HG02938 (cell line): Measurements from ENCODE around the gene CXCL1.

Source experiments
- ATAC-seq: cut with Tn5 transposase; IDR thresholded peaks from one replicate; pipeline ENCODE4 v1.9.1; 2021; ENCODE audit warnings: mild to moderate bottlenecking, moderate library complexity; ENCODE audit not compliant: unreplicated experiment

The CXCL1 gene

DNA sequence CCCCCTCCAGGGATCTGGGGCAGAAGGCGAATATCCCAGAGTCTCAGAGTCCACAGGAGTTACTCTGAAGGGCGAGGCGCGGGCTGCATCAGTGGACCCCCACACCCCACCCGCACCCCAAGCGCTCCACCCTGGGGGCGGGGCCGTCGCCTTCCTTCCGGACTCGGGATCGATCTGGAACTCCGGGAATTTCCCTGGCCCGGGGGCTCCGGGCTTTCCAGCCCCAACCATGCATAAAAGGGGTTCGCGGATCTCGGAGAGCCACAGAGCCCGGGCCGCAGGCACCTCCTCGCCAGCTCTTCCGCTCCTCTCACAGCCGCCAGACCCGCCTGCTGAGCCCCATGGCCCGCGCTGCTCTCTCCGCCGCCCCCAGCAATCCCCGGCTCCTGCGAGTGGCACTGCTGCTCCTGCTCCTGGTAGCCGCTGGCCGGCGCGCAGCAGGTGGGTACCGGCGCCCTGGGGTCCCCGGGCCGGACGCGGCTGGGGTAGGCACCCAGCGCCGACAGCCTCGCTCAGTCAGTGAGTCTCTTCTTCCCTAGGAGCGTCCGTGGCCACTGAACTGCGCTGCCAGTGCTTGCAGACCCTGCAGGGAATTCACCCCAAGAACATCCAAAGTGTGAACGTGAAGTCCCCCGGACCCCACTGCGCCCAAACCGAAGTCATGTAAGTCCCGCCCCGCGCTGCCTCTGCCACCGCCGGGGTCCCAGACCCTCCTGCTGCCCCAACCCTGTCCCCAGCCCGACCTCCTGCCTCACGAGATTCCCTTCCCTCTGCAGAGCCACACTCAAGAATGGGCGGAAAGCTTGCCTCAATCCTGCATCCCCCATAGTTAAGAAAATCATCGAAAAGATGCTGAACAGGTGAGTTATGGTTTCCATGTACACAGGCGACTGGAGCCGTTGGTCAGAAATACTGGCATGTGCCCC is at the start of gene CXCL1:
Gene CXCL1, plus strand, starts transcription at position 264 of the 926 bp plus-strand sequence. Its CDS starts 78 bp downstream, at position 342.
- ATAC-seq, result peak; percentile 44

DNA sequence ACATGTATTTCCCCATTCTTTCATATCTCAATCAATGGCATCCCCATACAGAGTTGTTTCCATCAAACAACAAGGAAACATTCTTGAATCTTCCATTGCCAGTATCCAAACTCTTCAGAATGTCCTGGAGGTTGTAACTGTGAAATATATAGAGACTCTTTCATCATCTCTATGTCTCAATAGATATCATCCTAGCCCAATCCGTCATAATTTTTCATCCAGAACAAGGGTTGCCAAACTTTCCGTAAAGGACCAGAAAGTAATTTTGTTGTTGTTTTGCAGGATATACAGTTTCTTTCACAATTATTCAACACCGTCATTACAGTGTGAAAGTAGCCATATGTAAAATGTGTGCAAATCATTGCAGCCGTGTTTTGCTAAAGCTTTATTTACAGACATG is 47.9 kb upstream of the CXCL1 start:
- no peak for ATAC-seq

DNA sequence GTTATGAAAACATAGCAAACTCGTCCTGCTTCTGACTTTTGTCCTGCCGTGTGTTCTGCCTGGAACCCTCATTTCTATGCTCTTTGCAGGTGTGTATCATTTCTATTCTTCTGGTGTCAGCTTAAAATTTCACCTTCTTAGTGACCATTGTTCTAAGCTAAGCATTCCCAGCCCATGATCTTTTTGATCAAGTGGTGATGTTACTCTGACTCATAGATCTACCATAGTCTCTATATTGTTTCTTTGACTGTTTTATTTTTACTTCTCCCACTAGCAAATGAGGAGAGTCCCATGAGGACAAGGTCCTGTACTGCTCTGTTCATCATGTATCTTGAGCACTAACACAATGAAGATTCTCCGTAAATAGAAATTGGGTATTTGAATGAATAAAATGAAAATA is 46.8 kb upstream of the CXCL1 start:
- ATAC-seq, result no peak

DNA sequence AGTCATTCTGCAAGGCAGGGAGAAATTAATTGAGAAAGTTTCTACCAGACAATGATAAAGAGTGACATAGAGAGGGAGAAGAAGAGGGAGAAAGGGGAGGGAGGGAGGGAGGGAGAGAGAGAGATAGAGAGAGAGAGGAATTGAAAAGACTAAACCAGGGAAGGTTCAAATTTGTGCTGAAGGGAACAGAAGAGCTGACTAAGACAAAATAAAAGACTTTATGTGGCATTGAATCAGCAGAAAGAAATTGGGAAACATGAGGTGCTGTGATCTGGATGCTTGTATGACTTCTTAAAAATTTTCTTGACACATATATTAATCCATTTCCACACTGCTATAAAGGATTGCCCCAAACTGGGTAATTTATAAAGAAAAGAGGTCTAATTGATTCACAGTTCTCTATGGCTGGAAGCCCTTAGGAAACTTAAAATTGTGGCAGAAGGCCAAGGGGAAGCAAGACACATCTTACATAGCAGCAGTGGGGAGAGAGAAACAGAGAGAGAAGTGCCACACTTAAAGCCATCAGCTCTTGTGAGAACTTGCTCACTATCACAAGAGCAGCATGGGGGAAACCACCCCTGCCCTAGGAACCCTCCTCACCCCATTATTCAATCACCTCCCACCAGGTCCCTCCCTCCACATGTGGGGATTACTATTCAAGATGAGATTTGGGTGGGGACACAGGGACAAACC is 46.2 kb upstream of the CXCL1 start:
- no peak for ATAC-seq

DNA sequence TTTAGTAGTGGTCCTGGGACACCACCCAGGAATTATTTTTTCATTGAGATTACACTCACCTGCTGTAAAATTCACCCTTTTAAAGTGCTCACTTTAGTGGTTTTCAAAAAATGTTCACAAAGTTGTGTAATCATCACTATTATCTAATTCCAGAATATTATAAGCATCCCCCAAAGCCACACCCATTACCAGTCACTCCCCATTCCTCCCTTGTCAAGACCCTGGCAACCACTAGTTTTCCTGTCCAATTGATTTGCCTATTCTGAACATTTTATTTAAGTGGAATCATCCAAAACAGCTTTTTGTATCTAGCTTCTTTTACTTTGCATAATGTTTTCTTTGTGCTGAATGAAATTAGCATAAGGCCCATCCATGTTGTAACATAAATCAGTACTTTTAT is 45.4 kb upstream of the CXCL1 start:
- ATAC-seq, result no peak

DNA sequence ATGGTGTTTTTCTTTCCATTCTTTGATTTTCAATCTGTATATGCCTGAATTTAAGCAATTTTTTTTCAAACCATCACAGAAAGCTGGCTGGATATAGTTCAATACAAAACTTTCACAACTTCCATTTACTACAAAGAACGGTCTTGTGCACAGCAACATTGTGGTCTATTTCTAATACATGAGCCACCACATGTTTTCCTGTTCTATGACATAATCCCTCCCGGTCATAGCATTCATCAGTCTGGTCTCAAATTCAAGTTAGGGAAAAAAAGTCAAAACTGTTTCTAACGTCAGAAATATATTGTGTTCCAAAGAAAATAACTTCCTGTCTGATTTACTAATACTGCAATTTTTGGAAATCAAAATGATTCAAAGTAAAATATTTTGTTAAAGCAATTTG is 40.2 kb upstream of the CXCL1 start:
- no peak for ATAC-seq

DNA sequence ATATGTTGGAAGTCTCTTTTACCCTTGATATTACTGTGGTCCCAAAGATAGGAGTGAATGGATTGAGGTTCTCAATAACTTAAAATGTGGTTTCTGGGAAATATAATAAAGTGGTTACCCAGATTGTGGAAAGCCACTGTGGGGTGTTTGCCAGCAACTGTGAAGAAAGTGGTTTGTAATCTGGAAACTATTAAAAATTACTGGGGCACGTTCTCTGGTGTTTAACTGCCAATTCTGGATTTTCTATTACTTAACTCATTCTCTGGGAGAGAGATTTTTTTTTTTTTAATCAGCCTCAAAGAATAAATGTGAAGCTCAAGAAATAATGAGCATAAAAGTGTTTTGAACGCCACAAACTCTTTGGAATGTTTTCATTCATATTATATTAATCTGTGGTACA is 37.6 kb upstream of the CXCL1 start:
- ATAC-seq, result no peak

DNA sequence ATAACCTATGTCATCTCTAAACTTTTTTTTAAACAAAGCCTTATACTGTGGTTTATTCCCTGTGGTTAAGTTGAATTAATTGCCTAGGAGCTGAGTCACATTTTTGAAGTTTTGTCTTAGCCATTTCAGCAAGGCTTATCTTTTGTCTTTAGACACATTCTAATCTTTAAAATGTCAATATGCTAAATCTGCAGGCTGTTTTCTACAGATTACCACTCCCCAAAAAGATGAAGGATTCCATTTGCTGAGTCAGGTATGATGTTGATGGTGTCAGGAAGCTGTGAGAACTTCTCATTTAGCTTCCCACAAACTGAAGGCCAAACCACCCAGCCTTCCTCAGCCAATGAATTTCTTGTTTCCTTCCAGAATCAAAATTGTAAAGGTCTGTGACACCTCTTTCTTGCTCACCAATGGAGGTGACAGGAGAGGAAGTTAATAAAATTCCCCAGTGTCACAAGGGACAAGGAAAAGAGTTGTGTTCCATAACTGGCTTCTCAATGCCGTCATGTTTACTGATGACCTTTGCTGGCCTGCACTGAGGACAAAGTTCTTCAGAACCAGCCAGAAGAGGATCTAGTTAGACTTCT is 36.4 kb upstream of the CXCL1 start:
- ATAC-seq, result no peak

DNA sequence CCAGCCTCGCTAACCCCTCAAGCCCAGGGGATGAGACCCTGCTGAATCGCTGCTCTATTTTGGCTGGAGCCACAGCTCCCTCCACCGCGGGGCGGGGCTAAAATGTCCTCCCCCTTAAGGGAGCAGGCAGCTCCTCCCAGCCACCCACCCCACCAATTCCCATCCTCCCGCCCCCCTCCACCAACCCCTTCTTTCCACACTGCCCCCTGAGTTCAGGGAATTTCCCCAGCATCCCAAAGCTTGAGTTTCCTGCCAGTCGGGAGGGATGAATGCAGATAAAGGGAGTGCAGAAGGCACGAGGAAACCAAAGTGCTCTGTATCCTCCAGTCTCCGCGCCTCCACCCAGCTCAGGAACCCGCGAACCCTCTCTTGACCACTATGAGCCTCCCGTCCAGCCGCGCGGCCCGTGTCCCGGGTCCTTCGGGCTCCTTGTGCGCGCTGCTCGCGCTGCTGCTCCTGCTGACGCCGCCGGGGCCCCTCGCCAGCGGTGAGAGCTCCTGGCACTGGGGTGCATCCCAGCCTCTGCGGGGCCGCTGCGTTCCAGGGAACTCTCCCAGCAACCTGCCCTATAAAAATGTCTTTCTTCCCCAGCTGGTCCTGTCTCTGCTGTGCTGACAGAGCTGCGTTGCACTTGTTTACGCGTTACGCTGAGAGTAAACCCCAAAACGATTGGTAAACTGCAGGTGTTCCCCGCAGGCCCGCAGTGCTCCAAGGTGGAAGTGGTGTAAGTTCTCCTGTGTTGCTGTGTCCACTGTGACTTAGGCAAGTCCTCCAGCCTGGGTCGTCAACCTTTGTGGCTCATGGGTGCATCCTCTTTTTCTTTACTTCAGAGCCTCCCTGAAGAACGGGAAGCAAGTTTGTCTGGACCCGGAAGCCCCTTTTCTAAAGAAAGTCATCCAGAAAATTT is 32.6 kb upstream of the CXCL1 start, which contains the start of gene CXCL6:
Gene CXCL6, plus strand, starts transcription at position 306 of the 907 bp plus-strand sequence. Its CDS starts 73 bp downstream, at position 379.
- no peak for ATAC-seq

DNA sequence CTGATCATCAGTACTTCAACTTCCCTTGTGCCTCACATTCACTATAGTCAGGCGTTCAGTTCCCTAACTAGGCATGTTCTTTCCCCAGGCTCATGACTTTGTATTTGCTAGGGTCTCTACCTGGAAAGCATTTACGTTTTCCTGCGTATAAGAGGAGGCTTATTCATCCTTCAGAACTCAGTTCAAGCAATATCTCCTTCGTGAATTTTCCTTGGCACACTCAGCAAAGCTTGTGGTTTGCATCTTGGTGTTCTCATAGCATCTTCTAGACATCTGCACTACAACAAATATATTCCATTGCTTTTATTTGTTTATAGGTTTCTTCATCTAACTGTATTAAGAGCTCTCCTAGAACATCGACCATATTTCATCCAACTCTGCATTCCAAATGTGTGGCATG is 30.1 kb upstream of the CXCL1 start:
- no peak for ATAC-seq

DNA sequence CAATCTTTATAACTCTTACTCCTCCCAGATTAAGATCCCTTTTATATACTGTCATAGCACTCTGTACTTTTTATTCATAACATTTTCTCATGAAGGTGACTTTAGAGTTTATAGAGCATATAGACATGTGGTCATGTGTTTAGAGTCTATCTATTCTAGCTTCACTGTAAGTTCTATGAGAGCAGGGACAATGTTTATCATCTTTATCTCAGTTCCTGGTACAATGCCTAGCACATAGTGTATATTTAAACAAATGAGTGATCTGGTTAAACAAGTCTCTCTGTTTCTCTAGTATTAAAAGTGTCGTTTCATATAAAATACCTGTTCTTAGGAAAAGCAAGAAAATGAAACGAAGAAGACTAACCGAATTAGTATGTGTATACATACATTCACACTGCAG is 29.5 kb upstream of the CXCL1 start:
- no peak for ATAC-seq

DNA sequence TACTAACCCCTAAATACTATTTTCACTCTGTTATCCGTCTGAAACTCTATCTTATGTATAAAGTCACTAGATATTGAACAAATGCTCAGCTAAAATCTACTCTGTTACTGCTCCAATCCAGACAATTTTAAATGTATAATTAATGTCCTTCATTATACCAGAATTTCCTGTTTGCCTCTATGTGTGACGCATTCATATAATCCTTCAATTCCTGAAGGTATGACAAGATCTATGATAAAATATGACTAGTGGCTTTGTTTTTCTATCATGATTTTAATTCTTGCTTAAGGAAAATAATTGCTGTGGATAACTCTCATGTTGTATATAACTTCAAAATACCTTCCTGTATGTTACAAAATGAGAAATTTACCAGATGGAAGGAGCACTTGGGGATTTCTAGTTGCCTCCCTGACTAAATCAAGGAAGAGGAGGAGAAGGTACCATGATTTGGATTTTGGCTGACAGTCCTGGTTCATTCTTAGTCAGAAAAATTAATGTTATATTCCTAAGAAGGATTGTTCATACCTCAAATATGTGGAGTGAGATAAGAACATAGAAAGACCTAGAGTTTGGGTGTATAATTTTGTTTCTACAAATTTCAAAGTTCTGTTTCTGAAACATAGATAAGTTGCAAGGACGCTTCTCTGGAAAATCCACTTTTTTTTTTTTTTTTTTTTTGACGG is 27.8 kb upstream of the CXCL1 start:
- no peak for ATAC-seq

DNA sequence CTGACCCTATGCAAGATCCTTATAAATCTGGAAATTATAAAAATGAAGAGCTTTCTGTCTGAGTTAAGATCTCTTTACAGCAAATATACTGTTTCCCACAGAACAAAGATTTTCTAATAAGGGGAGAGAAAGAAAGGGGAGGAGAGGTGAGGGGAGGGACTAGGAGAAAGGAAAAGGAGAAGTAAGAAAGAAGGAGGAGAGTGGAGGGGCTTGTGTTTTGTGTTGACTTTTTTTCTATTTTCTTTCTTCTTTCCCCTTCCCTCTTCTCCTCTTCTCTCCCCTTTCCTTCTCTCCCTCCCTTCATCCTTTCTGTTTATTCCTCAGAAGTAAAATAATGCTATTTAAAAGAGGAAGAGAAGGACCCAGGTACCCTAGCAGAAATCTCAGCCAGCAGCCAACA is 26.5 kb upstream of the CXCL1 start:
- no peak for ATAC-seq

DNA sequence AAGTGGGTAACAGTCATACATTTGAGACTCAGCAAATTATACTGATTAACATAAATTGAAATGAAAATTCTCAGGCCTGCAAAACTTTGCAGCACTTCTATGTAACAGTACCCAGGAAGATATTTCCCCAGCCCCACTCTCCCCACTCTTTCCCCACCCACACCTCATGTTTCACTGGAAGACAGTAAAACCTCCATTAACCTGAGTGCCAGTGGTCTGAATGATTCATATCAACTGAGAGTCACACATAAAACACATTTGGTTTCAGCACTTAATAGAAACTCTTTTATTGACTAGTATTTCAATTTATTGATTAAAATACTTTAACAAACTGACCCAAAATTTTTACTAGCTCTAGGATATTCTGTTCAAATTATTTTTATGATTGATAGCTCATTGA is 25.8 kb upstream of the CXCL1 start:
- no peak for ATAC-seq

DNA sequence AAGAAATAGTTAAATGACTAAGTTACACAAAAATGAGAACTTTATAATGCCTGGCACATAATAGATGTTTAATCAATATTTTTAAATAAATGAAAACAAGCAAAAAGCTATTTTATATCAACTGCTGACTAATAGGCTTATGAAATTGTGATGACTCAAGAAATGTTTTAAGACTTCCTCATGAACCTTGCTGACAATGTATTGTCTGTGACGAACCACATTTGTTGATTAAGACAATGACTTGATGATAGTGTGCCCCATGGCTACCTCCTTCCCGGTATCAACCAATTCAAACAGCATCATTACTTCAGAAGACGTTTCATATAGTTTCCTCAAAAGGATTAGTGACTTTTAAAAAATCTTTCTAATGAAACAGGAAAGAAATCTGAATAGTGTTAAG is 24.8 kb upstream of the CXCL1 start:
- no peak for ATAC-seq

DNA sequence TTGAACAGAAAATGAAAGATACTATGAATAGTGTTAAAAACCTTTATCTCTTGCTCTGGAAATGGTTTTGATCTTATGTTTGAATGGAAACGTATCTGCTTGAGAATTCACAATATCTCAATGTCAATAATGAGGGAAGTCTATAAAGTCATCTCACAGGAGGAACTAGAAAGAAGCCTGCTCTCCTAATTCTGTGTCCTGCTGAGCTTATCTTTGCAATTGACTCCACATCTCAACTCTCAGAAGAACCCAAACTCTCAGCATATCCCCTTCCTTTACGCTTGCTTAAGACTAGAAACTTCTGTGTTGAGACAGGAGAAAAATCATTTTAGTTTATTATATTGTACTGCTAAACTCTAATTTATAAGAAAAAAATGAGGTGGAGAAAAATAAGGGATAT is 24.4 kb upstream of the CXCL1 start:
- no peak for ATAC-seq

DNA sequence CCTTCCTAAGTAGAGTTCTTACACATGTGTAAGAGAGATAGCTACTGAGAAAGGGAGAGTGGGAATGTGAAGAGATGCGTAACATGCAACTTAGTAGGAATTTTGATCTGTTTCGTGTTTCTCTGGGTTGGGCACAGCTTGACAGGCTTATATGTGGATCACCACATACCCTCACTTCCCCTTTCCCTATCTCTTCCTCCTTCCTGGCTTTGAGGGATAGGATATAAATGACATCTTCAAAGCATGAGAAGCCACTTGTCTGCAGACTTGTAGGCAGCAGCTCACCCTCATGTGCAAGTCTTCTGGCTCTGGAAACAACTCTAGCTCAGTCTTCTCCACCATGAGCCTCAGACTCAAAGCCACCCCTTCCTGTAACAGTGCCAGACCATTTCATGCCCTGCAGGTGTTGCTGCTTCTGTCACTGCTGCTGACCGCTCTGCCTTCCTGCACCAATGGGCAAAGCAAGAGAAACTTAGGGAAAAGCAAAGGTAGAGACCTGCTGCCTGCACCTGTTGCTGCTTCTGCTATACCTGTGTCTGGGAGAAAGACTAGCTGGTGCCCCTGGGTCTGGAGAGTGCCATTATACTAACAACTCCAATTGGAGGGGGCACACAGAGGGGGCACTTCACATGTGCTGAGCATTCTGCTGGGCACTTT is 21.5 kb upstream of the CXCL1 start:
- ATAC-seq, result no peak

DNA sequence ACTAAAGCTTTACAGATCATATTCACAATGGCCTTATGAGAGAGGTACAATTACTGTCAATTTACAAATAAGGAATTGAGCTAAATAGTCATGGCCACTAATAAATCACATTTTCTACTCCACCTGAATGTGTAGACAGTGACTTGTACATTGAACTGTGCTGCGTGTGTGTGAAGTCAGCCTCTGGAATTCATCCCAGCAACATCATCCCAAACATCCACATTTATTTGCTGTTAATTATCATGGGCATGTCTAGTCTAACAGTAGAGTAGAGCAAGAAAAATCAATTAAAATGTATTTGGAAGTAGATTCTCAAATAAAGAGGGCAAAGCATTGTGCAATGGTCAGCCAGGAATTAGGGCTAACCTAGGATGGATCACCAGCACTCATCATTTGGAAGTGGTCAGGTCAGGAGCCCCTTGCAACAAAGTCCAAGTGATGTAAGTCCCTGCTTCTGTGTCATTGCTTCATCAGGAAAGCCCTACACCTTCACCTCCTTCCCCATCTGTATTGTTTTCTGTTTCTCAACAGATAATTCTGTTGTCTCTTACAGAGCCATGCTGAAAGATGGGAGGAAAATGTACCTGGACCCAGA is 20.9 kb upstream of the CXCL1 start:
- no peak for ATAC-seq

DNA sequence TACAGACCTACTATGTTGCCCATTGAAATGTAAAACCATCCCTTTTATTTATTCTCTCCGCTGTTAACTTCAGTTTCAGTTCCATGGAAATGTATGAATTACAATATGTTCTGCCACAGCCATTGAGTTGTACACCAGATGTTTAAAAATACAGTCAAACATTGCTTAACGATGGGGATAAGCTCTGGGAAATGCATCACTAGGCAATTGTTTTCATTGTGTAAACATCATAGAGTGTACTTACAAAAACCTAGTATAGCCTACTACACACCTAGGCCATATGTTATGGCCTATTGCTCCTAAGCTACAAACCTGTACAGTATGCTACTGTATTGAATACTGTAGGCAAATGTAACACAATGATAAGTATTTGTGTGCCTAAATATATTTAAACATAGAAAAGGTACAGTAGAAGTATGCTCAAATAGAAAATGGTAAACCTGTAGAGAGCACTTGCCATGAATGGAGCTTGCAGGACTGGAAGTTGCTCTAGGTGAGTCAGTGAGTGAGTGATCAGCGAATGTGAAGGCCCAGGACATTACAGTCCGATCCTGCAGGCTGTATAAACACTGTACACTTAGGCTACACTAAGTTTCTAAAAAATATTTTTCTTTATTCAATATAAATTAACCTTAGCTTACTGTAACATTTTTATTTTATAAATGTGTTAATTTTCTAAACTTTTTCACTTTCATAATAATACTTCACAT is 18.8 kb upstream of the CXCL1 start:
- no peak for ATAC-seq
